Measurements from ENCODE around the gene ACKR1. TPM values are rescaled to one million over a fixed set of nuclear protein-coding genes. Genes with fewer than 3 reads are reported as not detected.

Gene ACKR1
- 0.15 and 0.85 TPM in 2 replicates for total RNA-seq
- polyA plus RNA-seq = 1.3 and 1.4 TPM in 2 replicates
- 0.93 and 1.0 TPM in 2 replicates for polyA plus RNA-seq (2011; cell fraction: cytosol; rRNA removed)
- 4.1 and 5.0 TPM in 2 replicates for polyA plus RNA-seq (2011; cell fraction: nucleus; rRNA removed)
- polyA plus RNA-seq (2012) = 0.52 and 0.82 TPM in 2 replicates
- 0.51 and 1.4 TPM in 2 replicates for polyA minus RNA-seq
- not detected for polyA minus RNA-seq (2011; cell fraction: cytosol; rRNA and poly(A)+ RNA removed)
- 0.43 and 1.8 TPM in 2 replicates for polyA minus RNA-seq (2011; cell fraction: nucleus; rRNA and poly(A)+ RNA removed)
- Bru-seq, nascent RNA = percentile 17 among the genes with signal in this experiment
- percentile 58 among the genes with signal in this experiment for BruChase-seq, experiment 1, labeled RNA remaining after a 6-hour chase
- percentile 43 among the genes with signal in this experiment for BruChase-seq, experiment 2, labeled RNA remaining after a 2-hour chase
- long read RNA-seq, partial matches to known transcripts = 0 of 1 reads
- long read RNA-seq, other reads (novel, unspliced or antisense) = 0 of 1 reads

GRCh38 chr1:159204161-159205141 is at the start of gene ACKR1:
TSS of gene ACKR1 (plus strand) at chr1:159204875. CDS start at chr1:159204960, 85 bp downstream.
- H3K4me1 ChIP-seq (ENCODE audit: control insufficient read depth, extremely low read depth, insufficient read depth, low read length) = no peaks in the 10 kb centered on the region
- H3K36me3 ChIP-seq (ENCODE audit: control insufficient read depth in 2 of 2, extremely low read depth in 1 of 2, insufficient read depth in 2 of 2, low read length in 2 of 2) = no peaks in the 10 kb centered on the region
- no peaks in the 10 kb centered on the region for H3K9me3 ChIP-seq (replicated peaks; ENCODE audit: control insufficient read depth, insufficient read depth, low read length)
- no peak for TF ChIP-seq MYC (IDR thresholded peaks at IDR 0.05; ENCODE audit: low read depth, low read length)
- TF ChIP-seq FOS (IDR thresholded peaks at IDR 0.05; ENCODE audit: borderline replicate concordance, insufficient read depth, low read length) = no peak
- no peak for TF ChIP-seq JUN (IDR thresholded peaks at IDR 0.05; ENCODE audit: borderline replicate concordance, insufficient read depth, insufficient read length, low read depth)
- TF ChIP-seq MAX (IDR thresholded peaks at IDR 0.05; ENCODE audit: insufficient read depth, insufficient read length) = no peak
- TF ChIP-seq GATA2 (IDR thresholded peaks at IDR 0.05; ENCODE audit: insufficient read depth, insufficient read length, low read depth, low read length) = no peak
- TF ChIP-seq POLR2A (IDR thresholded peaks at IDR 0.05; ENCODE audit: low read depth, low read length) = no peak
- TF ChIP-seq EZH2 (IDR thresholded peaks at IDR 0.05; ENCODE audit: borderline replicate concordance, low read depth, low read length, severe bottlenecking) = no peak
- TF ChIP-seq POLR2AphosphoS5 (IDR thresholded peaks at IDR 0.05; ENCODE audit: insufficient read depth, low read depth, low read length) = no peak
- no peak for TF ChIP-seq CTCF (IDR thresholded peaks at IDR 0.05; ENCODE audit: extremely low read depth in 1 of 2, insufficient read depth in 1 of 2, low read depth in 1 of 2, low read length in 2 of 2)
- no peaks in the 10 kb centered on the region for H4K20me1 ChIP-seq (replicated peaks; ENCODE audit: control insufficient read depth, extremely low read depth, insufficient read depth, low read length)
- intact Hi-C loops (cut with micrococcal nuclease) (no loop called here), dilution Hi-C loops (cut with MboI; ENCODE audit: extremely low pct_ligation_motif_present, low sequenced_read_pairs) (no loop called here)
- no peak within 1 kb of the TSS for H3K9ac ChIP-seq (replicated peaks; ENCODE audit: extremely low read depth, insufficient read depth, low read length)
- H3K27ac ChIP-seq (ENCODE audit: insufficient read depth, low read depth, low read length) = no peak within 1 kb of the TSS
- DNase-seq (ENCODE audit: low read depth, low spot score) (peak; percentile 22), FAIRE-seq (no peak)
- no peak within 1 kb of the TSS for H2AFZ ChIP-seq (ENCODE audit: low read depth, low read length)
- H3K9me1 ChIP-seq (replicated peaks; ENCODE audit: control insufficient read depth, extremely low read depth, insufficient read depth, low read length) = no peaks in the 10 kb centered on the region
- CTCF ChIA-PET = interaction anchor here (0.9 to 2.8 kb wide), 7 partner anchors 8 to 72 kb away, joined by 3 to 27 read pairs (median 7); no protein-coding TSS in a partner anchor
- H3K27me3 ChIP-seq (ENCODE audit: control insufficient read depth in 2 of 2, insufficient read depth in 2 of 2, low read length in 2 of 2) = peaks cover 0 to 2% of the 10 kb centered on the region in 2 experiments
- POLR2A ChIA-PET = no interaction called here
- no peak within 1 kb of the TSS for H3K4me2 ChIP-seq (ENCODE audit: insufficient read depth, low read length)
- no TSS peak for BruUV-seq (replicated peaks)
- H3K4me3 ChIP-seq (replicated peaks in 1 of 3; ENCODE audit: insufficient read depth in 1 of 3, low read depth in 1 of 3, low read length in 3 of 3) = no peak within 1 kb of the TSS
- no peaks in the 10 kb centered on the region for H3K79me2 ChIP-seq (ENCODE audit: control insufficient read depth, insufficient read depth, low read length)

Data from endothelial cell of umbilical vein (primary cell).